OCI-LY1 (cell line): ENCODE measurements around the gene DPM3.

Experiments
- EZH2 ChIP-seq: fragments of 200-600 bp; sonication (generic), shearing (Covaris generic); IDR thresholded peaks from 2 replicates; pipeline ENCODE4 v1.8.0; 2017; ENCODE audit warnings: borderline replicate concordance, mixed run types, mild to moderate bottlenecking, antibody characterized with exemption, low read length, moderate library complexity, mixed read lengths
- TF ChIP-seq, protein P1 (sequence below): fragments of 200-600 bp; sonication (generic), shearing (Covaris generic); IDR thresholded peaks from 2 replicates; pipeline ENCODE4 v1.5.1; 2017; ENCODE audit warnings: mild to moderate bottlenecking, antibody characterized with exemption, low read length, moderate library complexity, mixed read lengths

DNA sequence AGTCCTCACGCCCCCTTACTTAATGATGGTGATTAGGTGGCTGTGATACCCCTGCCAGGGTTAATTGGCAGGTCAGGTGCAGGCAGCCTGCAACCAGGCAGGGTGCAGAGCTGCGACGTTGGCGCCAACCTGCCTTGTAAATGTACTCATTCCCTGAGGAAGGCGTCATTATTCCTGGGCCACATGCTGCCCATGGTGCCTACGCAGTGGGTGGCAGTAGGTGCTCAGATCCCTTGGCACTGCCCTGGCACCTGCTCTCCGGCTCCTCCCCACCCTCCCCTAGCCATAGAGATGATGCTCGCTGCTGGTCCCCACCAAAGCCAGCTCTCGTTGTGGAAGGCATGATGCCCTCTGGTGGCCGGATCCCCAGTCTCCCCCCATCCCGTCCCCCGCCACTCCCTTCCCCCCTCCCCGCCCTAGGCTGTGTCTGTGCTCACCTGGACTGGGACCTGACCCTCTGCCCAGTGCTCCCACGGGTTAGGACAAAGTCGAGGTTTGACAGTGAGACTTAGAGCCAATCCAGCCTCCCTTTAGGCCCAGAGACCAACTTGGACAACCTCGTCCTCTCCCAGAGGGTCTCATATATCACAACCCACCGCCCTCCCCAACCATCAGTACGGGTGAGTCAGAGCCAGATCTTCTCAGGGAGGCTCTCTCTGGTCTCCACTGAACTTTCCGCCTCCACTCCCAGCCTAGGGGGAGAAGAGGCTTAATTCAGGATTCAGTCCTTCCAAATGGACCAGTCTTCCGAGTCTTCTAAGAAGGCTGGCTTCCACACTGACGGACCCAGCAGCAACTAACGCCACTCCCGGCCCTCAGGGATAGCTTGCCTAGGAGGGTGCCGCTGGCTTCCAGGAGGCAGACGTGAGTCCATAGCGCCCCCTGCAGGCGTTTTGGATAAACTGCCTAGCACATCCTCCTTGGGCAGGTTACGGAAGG is 27.1 kb upstream of the DPM3 start:
- TF ChIP-seq EZH2: no peak
- TF ChIP-seq, protein P1, sequence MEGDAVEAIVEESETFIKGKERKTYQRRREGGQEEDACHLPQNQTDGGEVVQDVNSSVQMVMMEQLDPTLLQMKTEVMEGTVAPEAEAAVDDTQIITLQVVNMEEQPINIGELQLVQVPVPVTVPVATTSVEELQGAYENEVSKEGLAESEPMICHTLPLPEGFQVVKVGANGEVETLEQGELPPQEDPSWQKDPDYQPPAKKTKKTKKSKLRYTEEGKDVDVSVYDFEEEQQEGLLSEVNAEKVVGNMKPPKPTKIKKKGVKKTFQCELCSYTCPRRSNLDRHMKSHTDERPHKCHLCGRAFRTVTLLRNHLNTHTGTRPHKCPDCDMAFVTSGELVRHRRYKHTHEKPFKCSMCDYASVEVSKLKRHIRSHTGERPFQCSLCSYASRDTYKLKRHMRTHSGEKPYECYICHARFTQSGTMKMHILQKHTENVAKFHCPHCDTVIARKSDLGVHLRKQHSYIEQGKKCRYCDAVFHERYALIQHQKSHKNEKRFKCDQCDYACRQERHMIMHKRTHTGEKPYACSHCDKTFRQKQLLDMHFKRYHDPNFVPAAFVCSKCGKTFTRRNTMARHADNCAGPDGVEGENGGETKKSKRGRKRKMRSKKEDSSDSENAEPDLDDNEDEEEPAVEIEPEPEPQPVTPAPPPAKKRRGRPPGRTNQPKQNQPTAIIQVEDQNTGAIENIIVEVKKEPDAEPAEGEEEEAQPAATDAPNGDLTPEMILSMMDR: peak; percentile 88
